H9 (cell line): Measurements from ENCODE around the gene KCNA4. TPM values are rescaled to one million over a fixed set of nuclear protein-coding genes. Genes with fewer than 3 reads are reported as not detected.

Experiments used
- DNase-seq: peaks from one replicate; pipeline ENCODE4 v3.0.0-alpha.2; 2017
- H2AFZ ChIP-seq: one replicate; pipeline ENCODE4 v1.6.1; 2013; ENCODE audit warnings: mild to moderate bottlenecking, low read length, control low read depth, moderate library complexity
- H2AK5ac ChIP-seq: 2 replicates; pipeline ENCODE4 v1.6.1; 2013; ENCODE audit warnings: low read length, control low read depth, mixed read lengths; ENCODE audit not compliant: insufficient read length
- H2BK120ac ChIP-seq: one replicate; pipeline ENCODE4 v1.6.1; 2013; ENCODE audit warnings: low read depth, mild to moderate bottlenecking, low read length, control low read depth, inconsistent platforms; ENCODE audit not compliant: poor library complexity, severe bottlenecking
- H2BK12ac ChIP-seq: 2 replicates; pipeline ENCODE4 v1.6.1; 2013; ENCODE audit warnings: low read length, control low read depth, mixed read lengths, low read depth; ENCODE audit not compliant: insufficient read length
- H2BK15ac ChIP-seq: 2 replicates; pipeline ENCODE4 v1.6.1; 2013; ENCODE audit warnings: low read depth, low read length, control low read depth
- H2BK20ac ChIP-seq: one replicate; pipeline ENCODE4 v1.6.1; 2013; ENCODE audit warnings: low read depth, mild to moderate bottlenecking, low read length, control low read depth, inconsistent platforms; ENCODE audit not compliant: poor library complexity, severe bottlenecking
- H2BK5ac ChIP-seq: 2 replicates; pipeline ENCODE4 v1.6.1; 2013; ENCODE audit warnings: low read length, control low read depth, mixed read lengths; ENCODE audit not compliant: insufficient read length
- H3K14ac ChIP-seq: 2 replicates; pipeline ENCODE4 v1.6.1; 2013; ENCODE audit warnings: low read length, control low read depth; ENCODE audit not compliant: insufficient read depth
- H3K18ac ChIP-seq: 2 replicates; pipeline ENCODE4 v1.6.1; 2013; ENCODE audit warnings: low read depth, mild to moderate bottlenecking, mixed read lengths, low read length, control low read depth; ENCODE audit not compliant: insufficient read length
- H3K23ac ChIP-seq: 2 replicates; pipeline ENCODE4 v1.6.1; 2013; ENCODE audit warnings: low read length, control low read depth, mixed read lengths, low read depth; ENCODE audit not compliant: insufficient read length
- H3K23me2 ChIP-seq: 2 replicates; pipeline ENCODE4 v1.6.1; 2013; ENCODE audit warnings: low read depth, mild to moderate bottlenecking, mixed read lengths, low read length, control low read depth; ENCODE audit not compliant: insufficient read length, poor library complexity, severe bottlenecking
- H3K27ac ChIP-seq: 2 replicates; pipeline ENCODE4 v1.5.1; 2013; ENCODE audit warnings: low read length, control low read depth, mixed read lengths, low read depth; ENCODE audit not compliant: insufficient read length
- H3K27me3 ChIP-seq: 2 replicates; pipeline ENCODE4 v1.6.1; 2013; ENCODE audit warnings: low read length, control low read depth, inconsistent platforms; ENCODE audit not compliant: insufficient read depth
- H3K4ac ChIP-seq: 2 replicates; pipeline ENCODE4 v1.6.1; 2013; ENCODE audit warnings: low read depth, mild to moderate bottlenecking, control low read depth, inconsistent platforms, low read length, moderate library complexity
- H3K4me1 ChIP-seq: 2 replicates; pipeline ENCODE4 v1.6.1; 2013; ENCODE audit warnings: low read length, control low read depth, inconsistent platforms; ENCODE audit not compliant: insufficient read depth
- H3K4me2 ChIP-seq: 2 replicates; pipeline ENCODE4 v1.6.1; 2013; ENCODE audit warnings: low read length, control low read depth, mixed read lengths; ENCODE audit not compliant: insufficient read length, insufficient read depth
- H3K56ac ChIP-seq: 2 replicates; pipeline ENCODE4 v1.6.1; 2013; ENCODE audit warnings: low read depth, mild to moderate bottlenecking, mixed read lengths, low read length, control low read depth; ENCODE audit not compliant: insufficient read length
- H3K79me1 ChIP-seq: 2 replicates; pipeline ENCODE4 v1.6.1; 2013; ENCODE audit warnings: low read depth, mild to moderate bottlenecking, moderate library complexity, low read length, control low read depth, inconsistent platforms; ENCODE audit not compliant: insufficient read depth, poor library complexity, severe bottlenecking
- H3K79me2 ChIP-seq: 2 replicates; pipeline ENCODE4 v1.6.1; 2013; ENCODE audit warnings: low read length, control low read depth, inconsistent platforms; ENCODE audit not compliant: insufficient read depth
- H3K9ac ChIP-seq: 2 replicates; pipeline ENCODE4 v1.6.1; 2013; ENCODE audit warnings: low read length, control low read depth, mixed read lengths; ENCODE audit not compliant: insufficient read length; ENCODE audit errors: extremely low read depth
- H3K9me3 ChIP-seq: one replicate; pipeline ENCODE4 v1.6.1; 2013; ENCODE audit warnings: low read depth, low read length, inconsistent platforms; ENCODE audit not compliant: control insufficient read depth
- H3T11ph ChIP-seq: one replicate; pipeline ENCODE4 v1.6.1; 2013; ENCODE audit warnings: mild to moderate bottlenecking, low read length, control low read depth, inconsistent platforms
- H4K20me1 ChIP-seq: one replicate; pipeline ENCODE4 v1.6.1; 2013; ENCODE audit not compliant: control insufficient read depth, insufficient read length, insufficient read depth
- H4K5ac ChIP-seq: 2 replicates; pipeline ENCODE4 v1.6.1; 2013; ENCODE audit warnings: low read depth, mild to moderate bottlenecking, mixed read lengths, low read length, control low read depth; ENCODE audit not compliant: insufficient read length
- H4K8ac ChIP-seq: replicated peaks from 2 replicates; pipeline ENCODE4 v1.6.1; 2013; ENCODE audit warnings: low read length, control low read depth, mixed read lengths, low read depth; ENCODE audit not compliant: insufficient read length
- H4K91ac ChIP-seq: 2 replicates; pipeline ENCODE4 v1.6.1; 2013; ENCODE audit warnings: low read depth, mild to moderate bottlenecking, moderate library complexity, mixed read lengths, low read length, control low read depth; ENCODE audit not compliant: insufficient read length
- H3K27ac Mint-ChIP-seq, 3 experiments: 2 replicates in 2 of 3; 3 replicates in 1 of 3; pipeline ENCODE4 v1.8.0; 2020 to 2021; ENCODE audit warnings: mixed read lengths in 3 of 3, mild to moderate bottlenecking in 1 of 3, moderate library complexity in 1 of 3
- H3K27me3 Mint-ChIP-seq: 2 replicates; pipeline ENCODE4 v1.8.0; 2021; ENCODE audit warnings: low read depth, mild to moderate bottlenecking, moderate library complexity, mixed read lengths
- H3K36me3 Mint-ChIP-seq, 3 experiments: 2 replicates in 2 of 3; 3 replicates in 1 of 3; pipeline ENCODE4 v1.8.0; 2020 to 2021; ENCODE audit warnings: low read depth in 3 of 3, mixed read lengths in 3 of 3; ENCODE audit not compliant: insufficient read depth in 1 of 3
- H3K4me1 Mint-ChIP-seq, 2 experiments: 2 replicates each; pipeline ENCODE4 v1.8.0; 2020; ENCODE audit warnings: mixed read lengths in 2 of 2
- H3K4me3 Mint-ChIP-seq, 2 experiments: 2 replicates in 1 of 2; 3 replicates in 1 of 2; pipeline ENCODE4 v1.8.0; 2020 to 2021; ENCODE audit warnings: mild to moderate bottlenecking in 2 of 2, mixed read lengths in 2 of 2, moderate library complexity in 1 of 2
- H3K9me3 Mint-ChIP-seq, 2 experiments: 2 replicates in 1 of 2; 3 replicates in 1 of 2; pipeline ENCODE4 v1.8.0; 2020; ENCODE audit warnings: mild to moderate bottlenecking in 2 of 2, mixed read lengths in 2 of 2, moderate library complexity in 1 of 2
- CTCF ChIP-seq: fragments of 200-600 bp; sonication (generic); conservative IDR thresholded peaks from 3 replicates; pipeline ENCODE4 v1.8.0; 2021; ENCODE audit warnings: antibody characterized with exemption, mild to moderate bottlenecking
- WGBS: extraction: QIAGEN DNeasy Blood & Tissue Kit; methylation state at CpG from one replicate; pipeline ENCODE4 v1.1.7; 2013; ENCODE audit warnings: missing lambda C conversion rate, low lambda C conversion rate, mixed read lengths; ENCODE audit not compliant: insufficient read length; ENCODE audit errors: extremely low coverage; 5-methylcytosine and 5-hydroxymethylcytosine counted together
- total RNA-seq: library from RNA; stranded (reverse); gene quantifications from 2 replicates; pipeline ENCODE4 v1.2.1, GENCODE V29; 2021

Gene KCNA4
- total RNA-seq, 1 experiment from 2014 or later, result not detected

GRCh38 chr11:30045921-30046577 lies 29.2 kb upstream of the KCNA4 start:
- no peak overlapping the region for H3K27ac Mint-ChIP-seq
- Histone ChIP-seq H3K18ac (no peak overlapping the region), H2BK20ac (no peak overlapping the region), H2AK5ac (no peak overlapping the region), H4K5ac (no peak overlapping the region), H2BK5ac (no peak overlapping the region), H3K9ac (no peak overlapping the region), H3K4ac (no peak overlapping the region), H3K23ac (no peak overlapping the region), H4K8ac (no peak overlapping the region), H3K14ac (no peak overlapping the region), H4K20me1 (no peaks in the 10 kb centered on the region), H2AFZ (no peak overlapping the region), H3K27ac (no peak overlapping the region), H2BK120ac (no peak overlapping the region), H2BK15ac (no peak overlapping the region), H2BK12ac (no peak overlapping the region), H3K4me2 (no peak overlapping the region), H3T11ph (no peak overlapping the region), H4K91ac (no peak overlapping the region), H3K56ac (no peak overlapping the region), H3K23me2 (no peaks in the 10 kb centered on the region), H3K4me1 (no peaks in the 10 kb centered on the region), H3K79me1 (no peaks in the 10 kb centered on the region), H3K27me3 (no peaks in the 10 kb centered on the region), H3K79me2 (no peaks in the 10 kb centered on the region), H3K9me3 (no peaks in the 10 kb centered on the region)
- H3K27me3 Mint-ChIP-seq, result peaks cover 66% of the 10 kb centered on the region
- WGBS, result no CpG with 5 or more reads among the region's 7 CpGs
- H3K4me1 Mint-ChIP-seq, result 0 out of 4 replicates have a peak, but pooled peaks cover 0 to 1% of the 10 kb centered on the region in 2 experiments
- DNase-seq, result no peak
- TF ChIP-seq CTCF, result no peak
- no peaks in the 10 kb centered on the region for H3K36me3 Mint-ChIP-seq
- no peaks in the 10 kb centered on the region for H3K9me3 Mint-ChIP-seq
- H3K4me3 Mint-ChIP-seq, result no peak overlapping the region
